GM18519 (cell line): ENCODE data around the gene SNCB.

Experiments used
- ATAC-seq: cut with Tn5 transposase; IDR thresholded peaks from one replicate; pipeline ENCODE4 v1.9.1; 2021; ENCODE audit warnings: mild to moderate bottlenecking, moderate library complexity; ENCODE audit not compliant: unreplicated experiment, low FRiP score

Gene SNCB

GRCh38 chr5:176661676-176662075 is 31.3 kb upstream of the SNCB start:
- ATAC-seq, result no peak

- ATAC-seq, result peak; percentile 48
Measured at GRCh38 chr5:176660860-176661641, 30.7 kb upstream of the SNCB start.

DNA sequence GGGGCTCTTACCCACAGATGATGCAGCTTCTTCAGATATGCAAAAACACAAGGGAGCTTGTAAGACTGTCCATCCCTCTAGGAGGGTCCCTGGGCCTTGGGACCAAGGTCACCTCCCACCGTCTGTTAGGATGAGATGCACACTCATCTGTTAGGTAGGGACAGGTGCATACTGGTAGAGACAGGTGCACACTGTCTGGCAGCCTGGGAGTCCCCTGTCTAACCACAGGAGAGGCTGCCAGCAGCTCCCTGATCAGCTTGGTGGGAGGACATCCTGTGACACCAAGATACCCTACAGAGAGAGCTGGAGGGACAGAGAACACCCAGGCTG is 30.2 kb upstream of the SNCB start:
- ATAC-seq, result peak; percentile 9

DNA sequence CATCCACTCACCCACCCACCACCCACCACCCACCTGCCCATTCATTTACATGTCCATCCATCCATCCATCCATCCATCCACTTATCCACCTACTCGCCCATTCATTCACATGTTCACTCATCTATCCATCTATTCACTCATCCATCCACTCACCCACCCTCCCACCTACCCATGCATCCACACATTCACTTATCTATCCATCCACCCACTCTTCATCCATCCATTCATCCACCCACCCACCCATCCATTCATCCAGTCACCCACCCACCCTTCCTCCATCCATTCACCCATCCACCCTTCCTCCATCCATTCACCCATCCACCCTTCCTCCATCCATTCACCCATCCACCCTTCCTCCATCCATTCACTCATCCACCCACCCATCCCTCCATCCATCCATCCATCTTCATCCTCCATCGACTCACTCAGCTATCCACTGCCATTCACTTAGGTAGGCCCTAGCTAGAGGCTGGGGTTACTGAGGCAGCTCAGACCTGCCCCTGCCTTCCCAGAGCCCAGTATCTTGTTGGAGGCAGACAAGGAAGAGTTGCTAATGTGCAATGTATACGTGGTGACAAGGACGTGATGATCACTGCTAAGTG is 29.6 kb upstream of the SNCB start:
- ATAC-seq, result no peak

DNA sequence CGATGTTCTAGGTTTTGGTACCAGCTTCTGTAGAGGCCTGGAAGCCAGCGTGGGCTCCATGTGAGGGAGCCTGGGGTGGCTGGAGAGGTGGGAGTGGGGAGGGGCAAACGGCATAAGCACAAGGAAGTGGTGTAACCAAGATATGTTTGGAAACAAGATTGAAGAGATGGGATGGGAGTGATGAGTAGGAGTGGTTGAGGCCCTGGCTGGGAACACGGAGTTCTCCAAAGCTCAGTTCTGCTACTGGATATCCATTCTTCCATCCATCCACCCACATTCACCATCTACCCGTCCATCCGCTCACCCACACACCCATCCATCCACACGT is 29.1 kb upstream of the SNCB start:
- ATAC-seq, result no peak

GRCh38 chr5:176658817-176659511 is 28.6 kb upstream of the SNCB start:
- ATAC-seq, result no peak

DNA sequence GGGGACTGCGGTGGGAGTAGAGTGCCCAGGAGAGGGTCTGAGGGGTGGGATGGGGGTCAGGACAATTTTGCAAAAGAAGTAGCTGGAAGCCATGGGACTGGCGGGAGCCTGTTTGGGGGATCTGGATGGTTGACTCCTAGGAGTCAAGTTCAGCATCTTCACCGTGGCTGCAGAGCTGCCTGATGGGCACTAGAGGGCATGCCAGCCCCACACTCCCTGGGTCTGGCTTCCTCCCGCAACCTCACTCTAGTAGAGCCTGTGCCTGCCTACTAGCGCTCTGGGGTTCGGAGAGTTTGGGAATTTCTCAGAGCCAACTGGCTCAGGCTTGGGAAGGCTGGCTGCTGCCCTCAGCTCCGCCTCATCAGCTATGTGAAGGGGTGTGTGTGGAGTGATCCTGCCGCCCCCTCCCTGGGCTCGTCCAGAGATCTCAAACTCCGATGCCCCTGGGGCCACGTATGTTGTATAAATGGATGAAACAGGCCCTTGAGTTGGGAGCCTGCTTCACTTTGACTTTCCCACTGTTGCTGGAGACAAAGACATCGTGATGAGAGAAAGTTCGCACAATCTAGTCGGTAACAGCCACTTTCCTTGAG is 27.8 kb upstream of the SNCB start:
- ATAC-seq, result no peak

DNA sequence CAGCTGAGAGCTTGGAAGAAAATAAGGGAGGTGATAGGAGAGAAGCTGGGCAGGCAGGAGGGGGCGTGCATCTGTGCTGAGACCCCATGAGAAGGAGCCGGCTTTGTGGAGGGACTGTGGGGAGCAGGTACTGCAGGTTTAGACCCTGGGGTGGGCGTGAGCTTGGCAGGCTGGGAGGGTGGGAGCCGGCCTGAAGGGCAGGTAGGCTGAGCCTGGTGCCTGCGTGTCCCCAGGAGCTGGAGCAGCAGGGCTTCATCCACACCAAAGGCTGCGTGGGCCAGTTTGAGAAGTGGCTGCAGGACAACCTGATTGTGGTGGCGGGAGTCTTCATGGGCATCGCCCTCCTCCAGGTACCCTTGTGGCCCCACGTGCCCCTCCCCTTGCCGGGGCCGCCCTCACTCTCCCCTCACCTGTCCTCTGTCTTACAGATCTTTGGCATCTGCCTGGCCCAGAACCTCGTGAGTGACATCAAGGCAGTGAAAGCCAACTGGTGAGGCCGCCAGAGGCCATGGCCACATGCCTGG is 26.2 kb upstream of the SNCB start:
- no peak for ATAC-seq

DNA sequence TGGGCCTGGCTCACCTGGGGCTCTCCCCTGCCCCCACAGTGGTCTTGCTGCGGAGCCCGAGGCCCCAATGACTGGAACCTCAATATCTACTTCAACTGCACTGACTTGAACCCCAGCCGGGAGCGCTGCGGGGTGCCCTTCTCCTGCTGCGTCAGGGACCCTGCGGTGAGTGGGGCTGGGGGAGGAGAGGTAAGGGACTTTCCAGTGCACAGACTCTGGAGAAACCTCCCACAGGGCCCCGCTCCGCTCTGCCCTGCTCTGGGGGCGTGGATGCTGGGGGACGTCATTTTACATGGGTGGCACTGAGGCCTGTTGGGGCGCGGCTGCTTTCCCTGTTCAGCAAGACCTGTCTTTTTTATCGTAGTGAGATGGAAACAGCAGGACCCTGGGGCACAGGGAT is 24.5 kb upstream of the SNCB start:
- no peak for ATAC-seq

DNA sequence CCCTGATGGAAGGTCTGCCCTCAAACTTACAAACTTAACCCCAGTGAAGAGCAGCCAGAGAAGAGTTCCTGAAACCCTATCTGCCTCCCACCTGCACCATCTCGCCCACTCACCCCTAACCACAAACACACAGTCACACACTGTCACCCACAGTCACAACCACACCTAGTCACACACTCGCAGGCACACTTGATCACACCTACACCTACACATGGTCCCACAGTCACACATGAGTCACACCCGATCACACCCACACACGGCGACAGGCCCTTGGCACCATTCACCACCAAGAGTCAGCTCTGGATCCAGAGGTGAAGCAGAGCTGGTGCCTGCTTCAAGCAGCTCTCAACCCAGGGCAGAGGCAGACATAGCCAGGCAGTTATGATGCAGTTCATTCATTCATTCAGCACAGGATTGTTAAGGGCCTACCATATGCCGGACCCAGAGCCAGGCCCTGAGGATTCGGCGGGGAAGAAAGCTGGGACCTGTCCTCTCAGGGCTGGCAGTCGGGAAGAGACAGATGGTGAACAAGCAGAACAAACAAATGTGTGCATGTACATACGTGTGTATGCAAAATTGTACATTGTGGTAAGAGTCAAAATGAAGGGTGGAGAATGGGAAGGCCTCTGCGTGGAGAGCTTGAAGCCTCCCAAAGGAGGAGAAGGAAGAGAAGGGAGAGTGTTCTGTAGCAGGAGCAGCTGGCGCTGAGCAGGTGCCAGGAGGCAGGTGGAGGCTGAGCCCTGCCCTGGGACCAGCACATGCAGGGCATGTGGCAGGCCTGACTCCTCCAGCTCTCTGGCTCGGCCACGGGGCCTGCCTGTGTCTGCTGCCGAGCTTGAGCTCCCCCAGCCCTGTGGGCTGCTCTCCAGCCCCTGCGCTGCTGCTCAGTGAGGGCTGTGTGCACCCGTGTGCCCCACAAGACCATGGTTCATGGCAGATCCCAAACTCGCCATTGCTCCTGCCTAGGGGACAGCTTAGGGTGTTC is 23.4 kb upstream of the SNCB start:
- no peak for ATAC-seq

GRCh38 chr5:176652136-176652535 is 21.8 kb upstream of the SNCB start:
- no peak for ATAC-seq

DNA sequence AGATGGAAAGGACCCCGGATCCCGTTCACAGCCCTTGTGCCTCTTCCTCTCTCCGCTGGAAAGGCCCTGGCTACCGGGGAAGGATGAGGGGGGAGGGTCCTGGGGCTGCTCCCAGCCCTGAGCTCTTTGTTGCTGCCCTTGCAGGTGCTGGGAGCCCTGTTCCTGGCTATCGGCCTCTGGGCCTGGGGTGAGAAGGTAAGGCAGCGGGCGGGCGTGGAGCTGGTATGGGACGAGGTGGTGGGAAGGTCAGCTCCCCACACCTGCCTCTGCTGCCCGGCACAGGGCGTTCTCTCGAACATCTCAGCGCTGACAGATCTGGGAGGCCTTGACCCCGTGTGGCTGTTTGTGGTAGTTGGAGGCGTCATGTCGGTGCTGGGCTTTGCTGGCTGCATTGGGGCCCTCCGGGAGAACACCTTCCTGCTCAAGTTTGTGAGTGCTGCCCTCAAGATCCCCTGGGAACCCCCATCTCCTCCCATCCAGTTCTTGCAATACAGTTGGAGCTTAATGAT is 21.2 kb upstream of the SNCB start:
- no peak for ATAC-seq

DNA sequence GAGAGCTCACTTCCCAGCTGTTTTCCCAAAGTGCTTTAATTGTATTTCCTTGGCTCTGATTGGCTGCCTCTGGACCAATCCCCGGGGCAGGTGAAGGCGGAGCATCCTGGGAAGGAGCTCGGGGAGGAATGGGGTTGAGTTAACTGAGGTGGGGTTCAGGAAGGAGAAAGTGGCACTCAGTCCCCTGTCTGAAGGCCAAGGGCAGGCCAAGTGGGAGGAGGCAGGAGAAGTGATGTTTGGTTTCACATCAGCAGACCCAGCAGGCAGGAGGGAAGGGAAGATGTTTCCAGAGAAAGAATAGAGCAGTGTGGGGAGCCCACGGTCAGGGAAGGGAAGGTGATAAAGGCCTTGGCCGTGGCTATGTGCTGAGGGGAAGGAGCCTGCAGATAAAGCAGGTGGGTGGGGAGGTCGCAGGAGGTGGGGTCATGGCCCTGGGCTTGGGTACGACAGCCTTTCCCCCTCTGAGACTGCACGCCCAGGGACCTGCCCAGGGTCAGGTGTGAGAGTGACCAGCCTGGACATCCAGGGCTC is 20.1 kb upstream of the SNCB start:
- ATAC-seq, result no peak

DNA sequence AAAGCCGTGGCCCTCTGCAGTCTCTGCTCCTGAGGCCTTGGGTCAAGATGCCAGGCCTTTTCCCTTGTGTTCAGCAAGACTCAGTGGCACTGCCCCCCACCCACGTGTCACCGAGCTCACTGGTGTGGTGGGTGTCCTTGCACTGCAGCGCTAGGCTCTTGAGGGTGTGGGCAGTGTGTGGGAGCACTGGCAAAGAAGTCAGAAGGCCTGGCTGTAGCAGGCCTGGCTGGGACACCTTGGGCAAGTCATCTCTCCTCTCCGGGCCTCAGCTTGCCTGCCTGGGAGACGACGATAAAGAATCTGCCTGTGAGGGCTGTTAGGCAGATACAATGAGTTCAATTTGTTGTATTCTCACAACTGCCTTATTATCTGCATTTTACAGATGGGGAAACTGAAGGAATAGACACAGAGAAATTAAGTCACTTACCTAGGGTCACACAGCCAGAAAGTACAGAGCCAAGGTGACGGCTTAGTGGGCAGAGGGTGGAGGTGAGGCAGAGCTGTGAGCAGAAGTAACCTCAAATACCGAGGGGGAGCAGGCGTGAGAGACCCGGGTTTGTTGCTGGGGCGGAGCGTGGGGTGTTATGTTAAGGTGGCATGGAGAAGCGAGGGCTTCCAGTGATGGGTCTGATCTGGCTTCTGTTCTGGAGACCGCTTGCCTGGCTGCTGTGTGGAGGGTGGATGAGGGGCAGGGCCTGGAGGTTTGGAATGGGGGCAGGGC is 18.3 kb upstream of the SNCB start:
- ATAC-seq, result no peak

GRCh38 chr5:176647843-176648473 is 17.6 kb upstream of the SNCB start:
- ATAC-seq, result no peak

- ATAC-seq, result peak; percentile 81
Measured at GRCh38 chr5:176647030-176647842, 16.9 kb upstream of the SNCB start, which contains the start of gene TSPAN17. Gene TSPAN17, plus strand, starts transcription at chr5:176647484. Its CDS starts 132 bp downstream, at chr5:176647616.

GRCh38 chr5:176646707-176647029 is 16.3 kb upstream of the SNCB start:
- ATAC-seq, result no peak
